Measurements from ENCODE around the gene SDF4.

- TF ChIP-seq CTCF (IDR thresholded peaks at IDR 0.05) (no peak), POLR2AphosphoS5 (IDR thresholded peaks at IDR 0.05) (no peak)
Measured at GRCh38 chr1:1233567-1233892, 1.7 kb upstream of the SDF4 start.

Measured in sigmoid colon (tissue), 4 donors.